GM19043 (cell line): Measurements from ENCODE around the gene CCDC47.

Source experiments
- ATAC-seq: cut with Tn5 transposase; IDR thresholded peaks from one replicate; pipeline ENCODE4 v1.9.1; 2021; ENCODE audit warnings: low read depth; ENCODE audit not compliant: unreplicated experiment

Gene CCDC47

GRCh38 chr17:63786117-63786516, 12.7 kb upstream of the CCDC47 start:
- ATAC-seq, result no peak

DNA sequence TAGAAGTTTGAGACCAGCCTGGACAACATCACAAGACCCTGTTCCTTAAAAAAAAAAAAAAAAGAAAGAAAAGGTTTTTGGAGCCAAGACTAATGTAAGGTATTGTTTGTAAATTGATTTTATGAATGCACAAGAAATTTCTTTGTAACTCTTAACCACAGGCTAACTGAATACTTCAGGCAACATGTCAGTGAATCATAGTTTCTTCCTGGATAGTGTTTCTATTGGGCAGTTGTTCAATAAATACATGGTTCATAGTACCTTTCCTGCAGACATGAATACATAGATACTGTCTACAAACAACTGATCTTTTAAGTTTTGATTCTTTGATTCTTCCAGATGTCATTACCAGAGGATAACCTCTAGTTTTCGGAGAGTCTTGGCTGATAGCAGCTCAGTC, 12.2 kb upstream of the CCDC47 start:
- ATAC-seq, result no peak

- ATAC-seq, result no peak
Observed at GRCh38 chr17:63783522-63783921, 10.1 kb upstream of the CCDC47 start.

- ATAC-seq, result no peak
Observed at GRCh38 chr17:63780928-63781327, 7.5 kb upstream of the CCDC47 start.

GRCh38 chr17:63780507-63780906, 7.1 kb upstream of the CCDC47 start:
- ATAC-seq, result no peak

GRCh38 chr17:63775420-63775819, 2.0 kb upstream of the CCDC47 start:
- no peak for ATAC-seq

DNA sequence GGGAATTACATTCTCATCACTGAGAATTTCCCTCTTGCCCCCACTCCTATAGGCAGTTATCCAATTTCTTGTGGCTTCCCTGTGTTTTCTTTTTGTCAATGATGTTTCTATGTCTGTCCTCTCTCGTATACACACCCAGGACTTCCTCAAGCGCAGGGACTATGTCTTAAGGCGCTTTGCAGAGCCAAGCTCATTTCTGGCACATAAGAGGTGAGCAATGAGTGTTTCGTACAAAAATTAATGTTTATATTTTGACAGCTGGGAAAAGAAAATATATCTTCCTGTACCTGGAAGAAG, 1.5 kb upstream of the CCDC47 start:
- no peak for ATAC-seq

DNA sequence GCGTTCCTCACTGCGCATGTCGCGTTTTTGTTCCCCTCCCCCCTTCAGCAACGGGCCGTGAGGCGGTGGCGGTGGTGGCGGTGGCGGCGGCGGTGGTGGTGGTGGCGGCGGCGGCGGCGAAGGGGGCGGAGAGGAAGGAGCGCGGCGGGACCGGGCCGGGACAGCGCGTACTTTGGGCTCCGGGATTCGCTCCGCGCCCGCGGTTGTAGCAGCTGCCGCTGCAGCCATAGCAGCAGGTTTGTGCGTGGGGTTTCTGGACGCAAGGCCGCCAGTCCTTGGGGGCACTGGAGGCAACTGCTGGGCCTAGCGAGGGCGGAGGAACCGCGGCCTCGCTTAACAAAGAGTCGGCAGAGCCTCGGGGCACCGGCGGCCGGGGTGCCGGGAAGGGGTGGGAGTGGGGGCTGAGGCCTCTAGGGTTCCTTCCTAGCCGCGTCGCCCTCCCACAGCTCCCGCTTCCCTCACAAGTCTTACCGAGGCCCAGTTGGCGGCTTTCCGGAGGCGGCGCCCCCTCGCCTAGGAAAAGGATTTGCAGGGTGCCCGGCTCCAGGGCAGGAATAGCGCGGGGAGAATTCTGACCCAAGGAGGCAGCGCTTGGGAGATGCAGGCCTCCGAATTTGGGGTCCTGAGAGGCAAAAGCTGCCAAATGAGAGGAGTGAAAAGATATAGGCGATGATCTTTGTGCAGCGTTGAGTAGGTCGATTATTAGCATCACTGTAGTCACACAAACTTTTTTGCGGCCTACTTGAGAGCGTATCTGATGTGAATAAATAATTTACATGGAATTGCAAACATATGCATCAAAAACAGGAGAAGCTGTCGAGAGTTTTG, 958 bp upstream of the CCDC47 start, which contains the start of gene DDX42:
TSS of gene DDX42 (plus strand) at position 30 of the 828 bp plus-strand sequence. CDS start 12,880 bp downstream, outside the sequence.
- ATAC-seq, result no peak

GRCh38 chr17:63772801-63773271, 561 bp downstream of the CCDC47 start:
- no peak for ATAC-seq

DNA sequence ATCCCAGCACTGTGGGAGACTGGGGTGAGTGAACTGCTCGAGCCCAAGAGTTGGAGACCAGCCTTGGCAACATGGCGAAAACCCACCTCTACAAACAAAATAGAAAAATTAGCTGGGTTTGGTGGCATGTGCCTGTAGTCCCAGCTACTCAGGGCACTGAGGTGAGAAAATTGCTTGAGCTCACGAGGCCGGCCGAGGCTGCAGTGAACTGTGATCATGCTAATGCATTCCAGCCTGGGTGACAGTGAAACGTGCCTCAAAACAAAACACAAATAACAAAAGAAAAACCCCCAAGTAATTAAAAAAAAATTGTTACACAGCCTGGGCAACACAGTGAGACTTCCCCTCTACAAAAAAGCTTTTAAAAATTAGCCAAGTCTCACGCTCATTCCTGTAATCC, 5.0 kb downstream of the CCDC47 start:
- no peak for ATAC-seq

DNA sequence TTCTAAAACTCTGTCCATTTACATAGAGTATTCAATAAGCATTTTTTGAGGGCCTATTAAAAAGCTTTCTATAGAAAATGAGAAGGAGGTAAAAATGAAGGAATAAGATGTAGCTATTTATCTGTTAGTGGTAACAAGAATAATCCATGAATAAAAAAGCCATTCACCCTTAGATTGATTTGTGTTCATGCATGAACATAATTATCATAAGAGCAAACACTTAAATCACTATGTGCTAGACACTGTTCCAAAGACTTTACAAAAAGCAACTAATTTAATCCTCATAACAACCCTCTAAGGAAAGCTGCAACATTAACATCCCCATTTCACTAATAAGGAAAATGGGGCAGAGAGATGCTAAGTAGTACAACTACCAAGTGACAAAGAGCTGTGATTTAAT, 6.6 kb downstream of the CCDC47 start:
- ATAC-seq, result no peak

DNA sequence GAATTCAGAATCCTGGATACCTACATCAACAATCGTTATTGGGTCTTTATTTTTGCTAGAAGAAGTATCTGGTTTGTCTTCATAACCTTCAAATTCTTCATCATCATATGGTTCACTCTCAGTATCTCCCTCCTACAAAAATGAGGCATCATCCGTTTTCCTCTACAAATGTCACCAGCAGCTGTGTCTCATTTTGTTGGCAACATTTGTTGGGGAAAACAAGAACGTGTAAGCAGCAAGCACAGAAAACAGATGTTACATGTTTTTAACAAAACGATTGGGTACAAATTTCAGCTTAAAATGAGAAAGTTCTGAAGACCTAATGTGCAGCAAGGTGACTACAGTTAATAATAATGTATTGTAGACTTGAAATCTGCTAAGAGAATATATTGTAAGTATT, 8.7 kb downstream of the CCDC47 start:
- ATAC-seq, result no peak

DNA sequence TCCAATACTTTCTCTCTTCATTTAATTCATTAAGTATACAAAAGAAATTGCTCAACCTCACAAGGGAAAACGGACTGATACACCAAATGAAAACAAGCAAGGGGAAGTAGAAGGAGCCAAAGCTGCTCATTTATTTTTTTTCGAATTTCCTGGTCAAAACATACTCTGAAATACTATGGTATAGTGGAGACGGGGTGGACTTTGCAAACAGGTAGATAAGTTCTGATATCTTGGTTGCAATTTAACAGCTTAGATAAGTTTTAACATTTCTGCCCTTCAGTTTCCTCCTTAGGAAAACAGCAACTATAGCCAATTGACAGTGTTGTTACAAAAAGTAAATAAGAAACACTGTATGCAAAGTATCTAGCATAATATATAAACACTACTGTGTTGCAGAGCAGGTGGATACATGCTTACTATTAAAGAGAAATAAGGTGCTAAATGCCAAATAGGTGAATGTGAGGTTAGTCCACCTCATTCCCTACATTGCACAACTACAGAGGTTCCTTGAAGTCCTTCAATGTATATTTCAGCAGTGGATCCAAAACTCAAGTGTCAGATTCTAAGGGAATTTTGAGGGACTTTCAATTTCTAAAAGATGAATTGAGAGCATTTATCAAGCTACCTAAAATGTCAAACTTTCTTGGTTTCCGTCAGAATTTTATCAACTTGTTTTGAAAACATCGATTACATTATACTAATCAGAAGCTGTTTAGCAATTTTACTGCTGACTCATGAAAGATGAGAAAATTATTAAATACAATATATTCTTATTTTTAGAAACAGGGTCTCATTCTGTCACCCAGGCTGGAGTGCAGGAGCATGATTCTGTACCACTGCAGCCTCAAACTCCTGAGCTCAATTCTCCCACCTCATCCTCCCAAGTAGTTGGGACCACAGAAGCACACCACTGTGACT, 11.0 kb downstream of the CCDC47 start:
- no peak for ATAC-seq

DNA sequence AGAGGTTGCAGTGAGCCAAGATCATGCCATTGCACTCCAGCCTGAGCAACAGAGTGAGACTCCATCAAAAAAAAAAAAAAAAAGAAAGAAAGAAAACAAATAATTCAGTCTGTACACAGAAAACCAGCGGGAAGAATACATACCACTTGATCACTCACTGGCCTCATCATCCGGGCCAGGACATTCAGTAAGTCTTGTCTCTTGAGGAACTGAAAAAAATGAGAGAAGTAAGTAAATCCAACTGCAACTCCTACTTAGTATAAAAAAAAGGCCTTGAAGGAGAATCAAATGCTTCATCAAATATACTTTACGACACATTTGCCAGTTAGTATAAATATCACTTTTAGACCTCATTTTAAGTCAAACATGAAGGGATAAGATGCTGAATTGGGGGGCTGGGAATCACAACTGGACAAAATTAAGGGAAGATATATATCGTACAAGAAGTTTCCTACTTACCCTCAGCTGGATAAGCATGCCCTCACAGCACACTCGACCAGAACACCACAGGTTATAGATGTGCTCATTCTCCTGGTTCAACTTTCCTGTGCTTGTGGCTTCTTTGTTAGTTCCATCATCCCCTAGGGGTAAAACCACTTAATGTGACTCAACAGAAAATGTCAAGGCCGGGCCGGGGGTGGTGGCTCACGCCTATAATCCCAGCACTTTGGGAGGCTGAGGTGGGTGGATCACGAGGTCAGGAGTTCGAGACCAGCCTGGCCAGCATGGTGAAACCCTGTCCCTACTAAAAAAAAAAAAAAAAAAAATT, 12.4 kb downstream of the CCDC47 start:
- no peak for ATAC-seq

DNA sequence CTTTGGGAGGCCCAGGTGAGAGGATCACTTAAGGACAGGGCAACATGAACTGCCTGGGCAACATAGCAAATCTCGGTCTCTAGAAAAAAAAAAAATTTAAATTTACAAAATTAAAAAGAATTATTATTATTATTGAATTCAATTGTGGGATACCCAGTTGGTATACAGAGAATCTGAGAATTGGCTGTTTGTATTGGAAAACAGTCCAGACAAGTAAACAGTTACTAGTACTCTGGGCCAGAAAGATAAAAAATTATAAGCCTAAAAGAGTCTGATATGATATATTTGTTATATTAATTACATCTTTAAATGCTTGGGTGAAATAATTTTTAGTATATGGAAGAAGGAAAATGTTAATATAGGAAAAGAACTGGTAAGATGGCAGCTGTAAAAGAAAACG, 15.0 kb downstream of the CCDC47 start:
- ATAC-seq, result no peak

- ATAC-seq, result no peak
Observed at GRCh38 chr17:63754046-63754445, 19.4 kb downstream of the CCDC47 start.

GRCh38 chr17:63753215-63753614, 20.2 kb downstream of the CCDC47 start:
- ATAC-seq, result no peak

DNA sequence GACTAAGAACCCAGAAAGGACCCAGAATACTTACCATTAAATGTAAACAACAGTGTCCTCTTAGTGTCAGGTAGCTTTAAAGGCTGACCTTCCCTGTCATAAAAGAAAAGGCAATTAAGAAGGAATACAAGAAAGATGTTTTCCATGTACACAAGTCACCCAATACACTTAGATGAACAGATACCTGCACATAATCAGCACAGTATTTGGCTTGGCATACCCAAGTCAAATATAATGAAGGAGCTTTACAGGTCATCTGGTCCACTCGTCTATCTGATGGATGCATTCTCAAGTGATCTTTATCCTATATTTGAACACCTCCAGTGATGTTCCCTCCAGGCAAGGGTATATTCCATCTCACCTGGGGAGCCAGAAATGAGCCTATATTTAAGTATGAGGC, 20.7 kb downstream of the CCDC47 start:
- ATAC-seq, result no peak

GRCh38 chr17:63751806-63752205, 21.6 kb downstream of the CCDC47 start:
- no peak for ATAC-seq

DNA sequence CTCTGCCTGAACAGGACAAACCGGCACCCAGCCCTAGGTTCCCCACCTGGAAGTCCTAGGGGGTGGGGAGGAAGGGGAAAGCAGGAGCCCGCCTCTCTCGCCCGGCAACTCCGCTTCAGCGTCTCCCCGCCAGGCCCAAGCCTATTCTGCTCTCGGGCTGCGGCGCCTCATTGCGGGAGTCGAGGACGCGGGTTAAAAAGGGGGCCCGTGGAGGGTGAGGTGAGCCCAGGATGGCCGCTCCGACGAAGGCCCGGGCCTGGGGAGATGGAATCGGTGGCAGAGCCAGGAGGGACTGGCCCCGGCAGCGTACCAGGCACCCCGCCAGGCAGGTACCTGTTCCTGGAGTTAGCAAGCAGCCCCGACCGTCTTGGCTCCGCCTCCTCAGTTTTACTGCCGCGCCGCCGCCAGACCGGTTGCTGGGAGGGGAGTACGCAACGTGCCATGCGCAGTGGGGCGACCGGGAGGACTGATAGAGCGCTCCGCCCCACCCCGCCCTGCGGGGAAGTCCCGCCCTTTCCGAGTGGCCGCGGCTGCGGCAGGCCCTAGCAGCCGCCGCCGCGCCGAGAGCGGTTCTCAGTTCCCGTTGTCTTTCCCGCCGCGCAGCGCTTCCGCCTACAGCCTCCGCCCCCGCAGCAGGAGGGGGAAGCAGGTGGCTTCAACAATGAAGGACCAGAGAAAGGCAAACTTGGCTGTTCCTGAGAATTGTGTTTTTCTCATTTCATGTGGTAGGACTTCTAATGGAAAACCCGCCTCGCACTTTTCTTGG, 31.8 kb downstream of the CCDC47 start, which contains the start of gene STRADA:
TSS of gene STRADA (minus strand) at position 392 of the 766 bp plus-strand sequence. CDS start 13,430 bp downstream, outside the sequence.
- ATAC-seq, result peak; percentile 86
